NCI-H748 treated with DMSO at 0.1 percent for 48 hours (cell line): Measurements from ENCODE around the gene TRAF3.
"Not testable (repeated sequence)": the region's sequence is repeated elsewhere in the genome, so short reads cannot be mapped to it uniquely, and the experiment has no call there.

Experiments
- DNase-seq: peaks from one replicate; lab custom pipeline; 2025; lab: John Stamatoyannopoulos, UW

The TRAF3 gene

GRCh38 chr14:102829016-102829548, 51.8 kb downstream of the TRAF3 start:
- DNase-seq: no peak

- no peak for DNase-seq
These were observed 53.3 kb downstream of the TRAF3 start for GRCh38 chr14:102830474-102831045.

- DNase-seq: no peak
These were observed 54.0 kb downstream of the TRAF3 start for GRCh38 chr14:102831163-102831804.

GRCh38 chr14:102833341-102833740, 56.1 kb downstream of the TRAF3 start:
- no peak for DNase-seq

GRCh38 chr14:102833991-102834390, 56.7 kb downstream of the TRAF3 start:
- DNase-seq: no peak

GRCh38 chr14:102835959-102836358, 58.7 kb downstream of the TRAF3 start:
- no peak for DNase-seq

GRCh38 chr14:102837120-102837519, 59.9 kb downstream of the TRAF3 start:
- DNase-seq: not testable (repeated sequence)

GRCh38 chr14:102838501-102838900, 61.3 kb downstream of the TRAF3 start:
- no peak for DNase-seq

- no peak for DNase-seq
These were observed 62.9 kb downstream of the TRAF3 start for GRCh38 chr14:102840115-102840514.

GRCh38 chr14:102840771-102841528, 63.7 kb downstream of the TRAF3 start:
- no peak for DNase-seq

GRCh38 chr14:102848830-102849525, 71.7 kb downstream of the TRAF3 start:
- no peak for DNase-seq

GRCh38 chr14:102849526-102850379, 72.5 kb downstream of the TRAF3 start:
- peak; percentile 57 for DNase-seq

- no peak for DNase-seq
These were observed 76.4 kb downstream of the TRAF3 start for GRCh38 chr14:102853648-102854047.

- no peak for DNase-seq
These were observed 76.9 kb downstream of the TRAF3 start for GRCh38 chr14:102854091-102854703.

GRCh38 chr14:102856179-102856578, 78.9 kb downstream of the TRAF3 start:
- DNase-seq: no peak

GRCh38 chr14:102857444-102857843, 80.2 kb downstream of the TRAF3 start:
- no peak for DNase-seq

GRCh38 chr14:102859911-102860310, 82.7 kb downstream of the TRAF3 start:
- no peak for DNase-seq

GRCh38 chr14:102862154-102862773, 85.0 kb downstream of the TRAF3 start:
- no peak for DNase-seq

GRCh38 chr14:102863381-102863780, 86.1 kb downstream of the TRAF3 start:
- DNase-seq: no peak

- DNase-seq: not testable (repeated sequence)
These were observed 88.7 kb downstream of the TRAF3 start for GRCh38 chr14:102865916-102866315.
